Measurements from ENCODE around the gene FKBP15. TPM values are rescaled to one million over a fixed set of nuclear protein-coding genes. Genes with fewer than 3 reads are reported as not detected.

The FKBP15 gene
- total and polyA plus RNA-seq, 8 donors, result 7.5 to 16.5 (median 10.0) TPM

- WGBS, 2 donors, result 93% methylated on average over 4 of the region's 4 CpGs
- TF ChIP-seq CTCF (IDR thresholded peaks at IDR 0.05), result no peak
- intact Hi-C loops (cut with DNase I), result no loop called here
- FAIRE-seq, result no peak
- Histone ChIP-seq H3K27ac (no peak overlapping the region), H3K36me3 (no peaks in the 10 kb centered on the region), H3K4me3 (no peak overlapping the region), H3K9me3 (no peaks in the 10 kb centered on the region), H3K4me1 (no peaks in the 10 kb centered on the region), H3K27me3 (no peaks in the 10 kb centered on the region)
- DNase-seq, result no peak
- no peak for ATAC-seq
Observed at GRCh38 chr9:113245894-113246293, 24.8 kb upstream of the FKBP15 start.

- DNase-seq, result no peak
- H3K27ac ChIP-seq, result no peak overlapping the region
- no peak for TF ChIP-seq CTCF (IDR thresholded peaks at IDR 0.05)
- H3K4me3 ChIP-seq, result no peak overlapping the region
- ATAC-seq, result no peak
- no peak for FAIRE-seq
- intact Hi-C loops (cut with DNase I), result no loop called here
- H3K9me3 ChIP-seq, result no peaks in the 10 kb centered on the region
- no peaks in the 10 kb centered on the region for H3K27me3 ChIP-seq
- no peaks in the 10 kb centered on the region for H3K4me1 ChIP-seq
- H3K36me3 ChIP-seq, result no peaks in the 10 kb centered on the region
- 83 to 93% methylated on average over 2 of the region's 2 CpGs for WGBS, 2 donors
Observed at GRCh38 chr9:113244556-113244955, 23.5 kb upstream of the FKBP15 start.

GRCh38 chr9:113241161-113241560 is 20.1 kb upstream of the FKBP15 start:
- intact Hi-C loops (cut with DNase I), result no loop called here
- no peaks in the 10 kb centered on the region for H3K27me3 ChIP-seq
- DNase-seq, result no peak
- no peak for TF ChIP-seq CTCF (IDR thresholded peaks at IDR 0.05)
- no peaks in the 10 kb centered on the region for H3K36me3 ChIP-seq
- ATAC-seq, result no peak
- no peaks in the 10 kb centered on the region for H3K9me3 ChIP-seq
- H3K4me1 ChIP-seq, result no peaks in the 10 kb centered on the region
- no peak for FAIRE-seq
- H3K27ac ChIP-seq, result no peak overlapping the region
- WGBS, 2 donors, result 95 to 98% methylated on average over 2 of the region's 2 CpGs
- no peak overlapping the region for H3K4me3 ChIP-seq

GRCh38 chr9:113238859-113239232 is 17.8 kb upstream of the FKBP15 start:
- H3K4me1 ChIP-seq, result peaks cover 0 to 2% (median 0%) of the 10 kb centered on the region in 3 donors
- no peaks in the 10 kb centered on the region for H3K9me3 ChIP-seq
- H3K27me3 ChIP-seq, result no peaks in the 10 kb centered on the region
- FAIRE-seq (no peak), ATAC-seq (no peak), DNase-seq (no peak)
- H3K4me3 ChIP-seq, result no peak overlapping the region
- no peak overlapping the region for H3K27ac ChIP-seq
- 21 to 29% methylated on average over 4 of the region's 4 CpGs for WGBS, 2 donors
- TF ChIP-seq CTCF (IDR thresholded peaks at IDR 0.05), result no peak
- no peaks in the 10 kb centered on the region for H3K36me3 ChIP-seq
- intact Hi-C loops (cut with DNase I), result no loop called here

DNA sequence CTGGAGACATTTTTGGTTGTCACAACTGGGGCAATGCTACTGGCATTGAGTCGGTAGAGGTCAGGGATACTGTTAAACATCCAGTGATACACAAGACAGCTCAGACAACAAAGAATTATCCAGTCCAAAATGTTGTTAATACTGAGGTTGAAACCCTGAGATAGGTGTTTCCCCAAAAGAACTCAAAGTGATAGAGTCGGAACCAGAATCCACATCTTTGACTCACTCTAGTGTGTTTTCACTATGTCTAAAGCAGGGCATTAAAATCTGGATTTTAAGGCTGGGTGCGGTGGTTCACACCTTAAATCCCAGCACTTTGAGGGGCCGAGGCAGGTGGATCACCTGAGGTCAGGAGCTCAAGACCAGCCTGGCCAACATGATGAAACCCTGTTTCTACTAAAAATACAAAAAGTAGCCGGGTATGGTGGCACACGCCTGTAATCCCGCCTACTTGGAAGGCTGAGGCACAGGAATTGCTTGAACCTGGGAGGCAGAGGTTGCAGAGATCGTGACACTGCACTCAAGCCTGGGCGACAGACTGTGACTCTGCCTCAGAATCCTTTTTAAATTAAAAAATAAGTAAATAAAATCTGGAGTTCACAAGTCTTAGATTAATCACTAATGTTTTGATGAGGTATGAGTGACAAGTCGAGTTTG is 17.3 kb upstream of the FKBP15 start:
- intact Hi-C loops (cut with DNase I), result no loop called here
- 87 to 91% methylated on average over 10 of the region's 10 CpGs for WGBS, 2 donors

More for the DNA sequence above, 17.3 kb upstream of the FKBP15 start:
- Histone ChIP-seq H3K36me3 (no peaks in the 10 kb centered on the region), H3K27ac (no peak overlapping the region), H3K4me1 (peaks cover 0 to 7% (median under 1%) of the 10 kb centered on the region in 3 donors), H3K4me3 (no peak overlapping the region), H3K27me3 (no peaks in the 10 kb centered on the region), H3K9me3 (no peaks in the 10 kb centered on the region)
- no peak for TF ChIP-seq CTCF (IDR thresholded peaks at IDR 0.05)
- DNase-seq (no peak), ATAC-seq (no peak), FAIRE-seq (no peak)

Measured in pancreas (tissue), 10 donors.